Epithelial cell of proximal tubule (primary cell): ENCODE data around the gene SQSTM1. TPM values are rescaled to one million over a fixed set of nuclear protein-coding genes. Genes with fewer than 3 reads are reported as not detected.

ENCODE experiments used
- DNase-seq: peaks from one replicate; pipeline ENCODE4 v3.0.0-alpha.2; 2011; ENCODE audit warnings: low read depth
- H3K4me3 ChIP-seq: 2 replicates; pipeline ENCODE4 v1.5.1; 2011; ENCODE audit warnings: low read depth, mild to moderate bottlenecking, low read length
- total RNA-seq: library from RNA; depleted of rRNA; stranded (reverse); fragments of >200 nt; gene quantifications from 2 replicates; pipeline ENCODE4 v1.2.3, GENCODE V29; 2015
- TF ChIP-seq, protein P1 (sequence below): conservative IDR thresholded peaks from 2 replicates; pipeline ENCODE4 v1.5.1; 2012; ENCODE audit warnings: low read depth, mild to moderate bottlenecking, low read length

SQSTM1 gene
- total RNA-seq, 1 donor from 2014 or later: 233 TPM

DNA sequence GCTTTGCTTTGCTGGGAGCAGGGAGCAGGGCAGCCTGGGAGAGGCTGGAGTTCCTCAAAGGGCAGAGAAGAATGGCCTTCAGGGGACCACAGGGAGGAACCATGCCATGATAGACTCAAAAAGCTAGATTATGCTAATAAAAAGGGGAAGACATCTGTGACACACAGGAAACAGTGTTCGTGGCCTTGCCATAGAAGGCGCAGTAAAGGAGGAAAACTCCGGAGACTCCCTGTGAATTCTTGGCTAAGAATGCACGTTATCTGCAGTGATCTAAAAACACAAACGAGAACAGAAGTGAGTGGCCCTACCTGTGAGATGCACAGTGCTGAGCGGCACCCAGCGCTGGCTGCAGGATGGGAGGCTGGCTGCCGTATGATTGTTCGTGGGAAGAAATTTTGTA, 42.8 kb upstream of the SQSTM1 start:
- TF ChIP-seq, protein P1, sequence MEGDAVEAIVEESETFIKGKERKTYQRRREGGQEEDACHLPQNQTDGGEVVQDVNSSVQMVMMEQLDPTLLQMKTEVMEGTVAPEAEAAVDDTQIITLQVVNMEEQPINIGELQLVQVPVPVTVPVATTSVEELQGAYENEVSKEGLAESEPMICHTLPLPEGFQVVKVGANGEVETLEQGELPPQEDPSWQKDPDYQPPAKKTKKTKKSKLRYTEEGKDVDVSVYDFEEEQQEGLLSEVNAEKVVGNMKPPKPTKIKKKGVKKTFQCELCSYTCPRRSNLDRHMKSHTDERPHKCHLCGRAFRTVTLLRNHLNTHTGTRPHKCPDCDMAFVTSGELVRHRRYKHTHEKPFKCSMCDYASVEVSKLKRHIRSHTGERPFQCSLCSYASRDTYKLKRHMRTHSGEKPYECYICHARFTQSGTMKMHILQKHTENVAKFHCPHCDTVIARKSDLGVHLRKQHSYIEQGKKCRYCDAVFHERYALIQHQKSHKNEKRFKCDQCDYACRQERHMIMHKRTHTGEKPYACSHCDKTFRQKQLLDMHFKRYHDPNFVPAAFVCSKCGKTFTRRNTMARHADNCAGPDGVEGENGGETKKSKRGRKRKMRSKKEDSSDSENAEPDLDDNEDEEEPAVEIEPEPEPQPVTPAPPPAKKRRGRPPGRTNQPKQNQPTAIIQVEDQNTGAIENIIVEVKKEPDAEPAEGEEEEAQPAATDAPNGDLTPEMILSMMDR: no peak
- DNase-seq: no peak
- no peak overlapping the region for H3K4me3 ChIP-seq

DNA sequence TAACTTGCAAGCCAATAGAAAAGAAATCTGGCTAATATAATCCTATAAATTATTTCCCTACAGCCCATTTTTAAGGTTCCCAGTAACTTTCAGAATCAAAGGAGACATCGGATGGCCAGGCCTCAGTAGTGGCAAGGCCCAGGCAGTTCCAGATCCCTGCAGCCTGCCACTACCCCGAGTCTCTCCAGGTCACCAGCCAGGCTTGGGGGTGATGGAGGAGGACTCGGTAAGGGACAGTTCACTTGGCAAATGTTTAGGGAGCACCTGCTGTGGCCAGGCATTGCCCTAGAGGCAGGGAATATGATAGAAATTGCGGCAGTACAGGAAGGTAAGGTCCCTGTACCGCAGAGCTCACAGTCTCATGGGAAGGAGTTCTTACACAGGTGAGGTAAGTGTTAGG, 42.1 kb upstream of the SQSTM1 start:
- no peak overlapping the region for H3K4me3 ChIP-seq
- no peak for DNase-seq
- TF ChIP-seq, protein P1: no peak

DNA sequence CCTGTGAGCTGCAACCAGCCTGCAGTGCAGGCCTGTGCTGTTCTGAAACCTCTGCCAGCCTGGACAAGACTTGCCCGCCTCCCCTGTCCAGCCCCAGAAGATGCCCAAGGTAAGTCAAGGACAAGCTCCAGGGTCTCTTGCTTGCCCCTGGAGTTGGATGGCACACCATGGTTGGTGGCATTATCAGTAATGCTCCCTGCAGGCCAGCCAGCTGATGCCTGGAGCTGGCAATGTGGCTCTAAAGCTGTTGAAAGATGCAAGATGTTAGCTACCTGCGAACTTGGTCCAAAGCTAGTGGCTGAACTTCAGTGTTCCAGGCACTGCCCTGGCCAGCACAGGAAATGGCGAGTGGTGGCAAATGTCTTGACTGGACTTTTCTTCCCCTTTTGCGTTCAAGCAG, 40.9 kb upstream of the SQSTM1 start:
- TF ChIP-seq, protein P1: no peak
- no peak overlapping the region for H3K4me3 ChIP-seq
- no peak for DNase-seq

DNA sequence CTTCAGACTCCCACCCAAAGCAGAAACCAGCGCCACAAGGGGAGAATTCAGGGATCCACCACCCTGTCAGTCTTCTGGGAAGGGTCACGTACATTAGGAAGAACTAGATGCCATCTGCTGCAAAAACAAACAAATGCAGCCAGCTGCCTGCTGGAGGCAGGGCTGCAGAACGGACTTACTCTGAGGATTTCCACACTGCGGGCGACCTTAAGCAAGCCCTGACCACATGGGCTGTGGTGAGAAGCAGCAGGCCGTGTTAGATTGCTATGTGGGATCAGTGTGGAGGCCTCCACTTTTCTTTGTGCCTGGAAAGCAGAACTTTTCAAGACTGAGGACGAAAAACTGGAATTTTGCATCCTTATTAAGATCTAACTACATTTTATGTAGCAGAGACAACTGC, 40.3 kb upstream of the SQSTM1 start:
- no peak overlapping the region for H3K4me3 ChIP-seq
- TF ChIP-seq, protein P1: no peak
- DNase-seq: no peak

DNA sequence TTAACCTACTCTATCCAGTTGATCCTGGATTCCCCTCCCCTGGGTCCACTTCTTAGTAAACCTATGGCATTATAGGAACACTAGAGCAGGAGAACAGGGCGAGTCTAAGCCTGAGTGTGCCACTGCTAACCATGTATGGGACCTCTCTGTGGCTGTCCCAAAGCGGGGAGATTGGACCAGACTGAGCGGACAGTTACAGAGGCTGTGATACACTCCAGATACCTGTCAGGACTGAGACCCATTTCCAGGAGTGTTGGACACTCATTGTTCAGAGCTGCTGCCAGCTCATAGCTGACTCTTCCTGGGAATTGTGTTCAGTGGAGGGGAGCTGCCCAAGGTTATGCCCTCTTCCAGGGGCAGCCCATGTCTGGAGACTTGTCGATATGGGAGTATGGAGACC, 38.9 kb upstream of the SQSTM1 start:
- DNase-seq: no peak
- no peak overlapping the region for H3K4me3 ChIP-seq
- TF ChIP-seq, protein P1: no peak

DNA sequence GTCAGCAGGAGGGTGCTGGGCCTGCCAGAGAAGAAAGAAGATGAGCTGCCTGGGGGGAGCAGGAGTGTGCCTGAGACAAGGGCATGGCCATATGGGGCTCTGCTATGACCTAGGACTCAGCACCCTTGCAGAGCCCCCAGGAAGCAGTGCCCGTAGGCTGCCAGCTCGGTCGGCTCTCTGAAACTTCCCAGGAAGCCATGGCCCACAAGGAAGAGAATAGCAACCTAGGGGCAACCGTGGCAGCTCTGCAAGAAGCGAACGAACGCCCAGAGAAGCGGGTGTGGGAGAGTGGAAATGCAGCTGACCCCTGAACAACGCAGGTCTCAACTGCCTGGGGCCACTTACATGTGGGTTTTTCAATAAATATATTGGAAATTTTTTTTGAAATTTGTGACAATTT, 37.6 kb upstream of the SQSTM1 start:
- TF ChIP-seq, protein P1: no peak
- no peak for DNase-seq
- no peak overlapping the region for H3K4me3 ChIP-seq

DNA sequence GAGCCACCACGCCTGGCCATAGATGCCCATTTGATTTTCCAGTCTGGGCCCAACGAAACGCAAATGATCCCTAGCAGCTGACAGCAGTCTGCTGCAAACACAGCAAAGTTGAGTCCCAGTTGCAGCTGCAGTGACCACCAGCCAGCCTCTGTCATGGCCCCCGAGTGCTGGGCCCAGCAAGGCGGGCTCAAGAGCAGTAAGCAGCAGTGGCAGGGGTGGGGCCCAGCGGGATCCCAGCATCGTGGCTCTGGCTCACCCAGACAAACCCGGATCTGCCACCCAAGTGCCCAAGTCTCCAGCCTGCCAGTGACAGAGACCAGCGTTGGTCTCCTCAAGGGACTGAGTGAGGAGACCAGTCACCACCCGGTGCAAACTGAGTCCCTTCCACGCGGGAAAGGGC, 33.8 kb upstream of the SQSTM1 start:
- DNase-seq: no peak
- TF ChIP-seq, protein P1: no peak
- no peak overlapping the region for H3K4me3 ChIP-seq
